GM18505 (cell line): ENCODE results near the gene KCNK16.
A peak's percentile ranks its signal among the peaks of the same experiment; 100 is the strongest.

Experiments
- ATAC-seq: cut with Tn5 transposase; IDR thresholded peaks from one replicate; pipeline ENCODE4 v1.9.1; 2021; ENCODE audit not compliant: unreplicated experiment
- POLR2A ChIP-seq: IDR thresholded peaks from 4 replicates; pipeline ENCODE4 v1.6.1; 2011; ENCODE audit warnings: borderline replicate concordance; ENCODE audit not compliant: insufficient read depth, insufficient read length; ENCODE audit errors: extremely low read depth

KCNK16 gene

GRCh38 chr6:39312912-39313525, 9.5 kb downstream of the KCNK16 start:
- no peak for TF ChIP-seq POLR2A
- no peak for ATAC-seq

GRCh38 chr6:39310542-39310941, 12.0 kb downstream of the KCNK16 start:
- no peak for TF ChIP-seq POLR2A
- no peak for ATAC-seq

GRCh38 chr6:39309942-39310531, 12.5 kb downstream of the KCNK16 start:
- TF ChIP-seq POLR2A = no peak
- ATAC-seq = no peak

- no peak for TF ChIP-seq POLR2A
- no peak for ATAC-seq
Observed at GRCh38 chr6:39307462-39307861, 15.0 kb downstream of the KCNK16 start.

GRCh38 chr6:39304951-39305350, 17.6 kb downstream of the KCNK16 start:
- no peak for TF ChIP-seq POLR2A
- ATAC-seq = no peak

- no peak for TF ChIP-seq POLR2A
- ATAC-seq = no peak
Observed at GRCh38 chr6:39303425-39304153, 18.9 kb downstream of the KCNK16 start.

GRCh38 chr6:39302669-39303424, 19.7 kb downstream of the KCNK16 start:
- no peak for TF ChIP-seq POLR2A
- peak; percentile 83 for ATAC-seq

GRCh38 chr6:39302011-39302410, 20.5 kb downstream of the KCNK16 start:
- ATAC-seq = no peak
- no peak for TF ChIP-seq POLR2A

GRCh38 chr6:39301606-39302005, 20.9 kb downstream of the KCNK16 start:
- no peak for ATAC-seq
- no peak for TF ChIP-seq POLR2A

- no peak for ATAC-seq
- TF ChIP-seq POLR2A = no peak
Observed at GRCh38 chr6:39300739-39301138, 21.8 kb downstream of the KCNK16 start.

- no peak for ATAC-seq
- no peak for TF ChIP-seq POLR2A
Observed at GRCh38 chr6:39298061-39298460, 24.4 kb downstream of the KCNK16 start.

GRCh38 chr6:39296745-39297640, 25.5 kb downstream of the KCNK16 start:
- no peak for ATAC-seq
- TF ChIP-seq POLR2A = no peak
